K562 (cell line): ENCODE results near the gene STXBP6. TPM values are rescaled to one million over a fixed set of nuclear protein-coding genes. Genes with fewer than 3 reads are reported as not detected.

Experiments used
- ATAC-seq: fragments of 200-7000 bp; cut with Tn5 transposase; 3 replicates; pipeline ENCODE4 v1.9.1; 2020; ENCODE audit warnings: moderate library complexity
- BruUV-seq: library from RNA; stranded (reverse); fragments of 400-500 nt; replicated peaks from 2 replicates; lab custom pipeline; 2021; lab: Mats Ljungman, UMichigan
- CTCF ChIA-PET: fragments of 300-600 bp; formaldehyde crosslinking; extraction: SDS; loops from one replicate; lab custom pipeline; 2021; ENCODE audit warnings: low intra/inter-chr PET ratio; lab: Yijun Ruan, JAX
- POLR2A ChIA-PET: fragments of 300-600, 350-650 bp; sonication (Branson Sonifier 250); formaldehyde crosslinking; extraction: SDS; loops from one replicate; lab custom pipeline; 2021; ENCODE audit warnings: antibody characterized with exemption, inconsistent platforms; lab: Yijun Ruan, JAX
- DNase-seq, 4 experiments: peaks; one replicate each; pipeline versions ENCODE4 v3.0.0 to v3.0.0-alpha.2; 2011 to 2018; ENCODE audit warnings: low spot score in 3 of 4, mixed read lengths in 3 of 4; ENCODE audit errors: extremely low read depth in 1 of 4
- FAIRE-seq: peaks from 2 replicates; lab custom pipeline; 2011; peaks lifted over from hg19 to GRCh38; lab: Jason Lieb, UNC
- H2AFZ ChIP-seq: 2 replicates; pipeline ENCODE4 v1.6.0; 2011; ENCODE audit warnings: low read depth, low read length, control low read depth, inconsistent platforms
- H3K27ac ChIP-seq: fragments of 200-600 bp; 3 replicates; pipeline ENCODE4 v1.8.0; 2011; ENCODE audit warnings: low read depth, mild to moderate bottlenecking, control low read depth, inconsistent platforms, low read length, moderate library complexity, mixed read lengths; ENCODE audit errors: extremely low read depth
- H3K27me3 ChIP-seq, 2 experiments: fragments of 300-600 bp in 1 of 2; 2 replicates in 1 of 2; 3 replicates in 1 of 2; pipeline versions ENCODE4 v1.6.0 to v1.8.0; 2011; ENCODE audit warnings: inconsistent platforms in 2 of 2, low read length in 2 of 2, mild to moderate bottlenecking in 1 of 2, mixed read lengths in 1 of 2, moderate library complexity in 1 of 2; ENCODE audit not compliant: control insufficient read depth in 2 of 2, insufficient read depth in 2 of 2
- H3K36me3 ChIP-seq: fragments of 300-600 bp; 3 replicates; pipeline ENCODE4 v1.8.0; 2011; ENCODE audit warnings: mild to moderate bottlenecking, low read length, inconsistent platforms; ENCODE audit not compliant: control insufficient read depth, insufficient read depth
- H3K4me1 ChIP-seq, 2 experiments: fragments of 200-600 bp in 1 of 2; replicated peaks in 1 of 2; 2 replicates in 1 of 2; 3 replicates in 1 of 2; pipeline versions ENCODE4 v1.5.1 to v1.8.0; 2011; ENCODE audit warnings: inconsistent platforms in 2 of 2, low read length in 2 of 2, mild to moderate bottlenecking in 1 of 2, mixed read lengths in 1 of 2, moderate library complexity in 1 of 2; ENCODE audit not compliant: control insufficient read depth in 2 of 2, insufficient read depth in 2 of 2
- H3K4me2 ChIP-seq: 2 replicates; pipeline ENCODE4 v1.6.1; 2011; ENCODE audit warnings: low read length, control low read depth, inconsistent platforms, mixed read lengths; ENCODE audit not compliant: insufficient read depth
- H3K4me3 ChIP-seq: fragments of 200-600 bp; sonication (generic), shearing (Covaris generic); 2 replicates; pipeline ENCODE4 v1.5.1; 2016; ENCODE audit warnings: control low read depth, inconsistent platforms
- H3K79me2 ChIP-seq: fragments of 200-600 bp; 3 replicates; pipeline ENCODE4 v1.8.0; 2011; ENCODE audit warnings: low read length, inconsistent platforms; ENCODE audit not compliant: control insufficient read depth, insufficient read depth
- H3K9ac ChIP-seq, 2 experiments: 2 replicates each; pipeline versions ENCODE4 v1.6.0 to v1.6.1; 2011; ENCODE audit warnings: low read depth in 2 of 2, low read length in 2 of 2, control low read depth in 1 of 2, inconsistent platforms in 1 of 2, mild to moderate bottlenecking in 1 of 2, mixed read lengths in 1 of 2; ENCODE audit not compliant: insufficient read depth in 1 of 2
- H3K9me1 ChIP-seq: one replicate; pipeline ENCODE4 v1.6.0; 2011; ENCODE audit warnings: inconsistent platforms, mild to moderate bottlenecking, low read length, moderate library complexity; ENCODE audit not compliant: control insufficient read depth, insufficient read depth
- H3K9me3 ChIP-seq: replicated peaks from 2 replicates; pipeline ENCODE4 v1.5.1; 2011; ENCODE audit warnings: low read depth, low read length, inconsistent platforms; ENCODE audit not compliant: control insufficient read depth, insufficient read depth
- H4K20me1 ChIP-seq: replicated peaks from 2 replicates; pipeline ENCODE4 v1.6.1; 2011; ENCODE audit warnings: low read length, inconsistent platforms, mixed read lengths; ENCODE audit not compliant: control insufficient read depth, insufficient read depth
- DDX20 ChIP-seq: fragments of 450-650 bp; IDR thresholded peaks from 2 replicates; pipeline ENCODE4 v1.6.1; 2016; ENCODE audit warnings: missing genetic modification characterization, low read depth, mild to moderate bottlenecking, missing compliant biosample characterization, moderate library complexity
- TEAD4 ChIP-seq, 2 experiments: sonication (generic) in 1 of 2; formaldehyde crosslinking in 1 of 2; IDR thresholded peaks; 2 replicates each; pipeline versions ENCODE4 v1.6.1 to v1.8.0; 2012 to 2022; ENCODE audit warnings: borderline replicate concordance in 1 of 2, inconsistent platforms in 1 of 2, low read length in 1 of 2, mild to moderate bottlenecking in 1 of 2, missing genetic modification reagents in 1 of 2
- ZNF239 ChIP-seq: fragments of 250-450 bp; sonication (Bioruptor Pico); IDR thresholded peaks from 2 replicates; pipeline ENCODE4 v1.4.0; 2020; ENCODE audit warnings: mild to moderate bottlenecking
- WGBS: fragments of 100-300 bp; shearing (Covaris generic); methylation state at CpG from one replicate; pipeline ENCODE4 v1.1.6; 2016; ENCODE audit warnings: low coverage, mixed read lengths; ENCODE audit not compliant: insufficient coverage; ENCODE audit errors: missing lambda C conversion rate; 5-methylcytosine and 5-hydroxymethylcytosine counted together
- in situ Hi-C: fragments of 300-500 bp; cut with MboI; formaldehyde crosslinking; loops from 4 replicates; pipeline ENCODE4 v1.15.0; 2018; ENCODE audit warnings: inconsistent platforms, mixed read lengths
- intact Hi-C: fragments of 100-400 bp; cut with micrococcal nuclease; formaldehyde crosslinking; loops from 2 replicates; pipeline ENCODE4 v1.14.2; 2022
- polyA plus RNA-seq, 8 experiments: library from polyadenylated mRNA; depleted of rRNA in 4 of 8; stranded (reverse) in 5 of 8; unstranded in 3 of 8; fragments of >200 nt; fragmentation: Nextera tagmentation in 2 of 8; fragmentation: Illumina TruSeq in 1 of 8; extraction: Ambion mirVana in 2 of 8; extraction: Trizol in 1 of 8; gene quantifications; 2 replicates each; pipeline versions ENCODE4 v1.2.1 to v1.2.3, GENCODE V29; 2011 to 2014; ENCODE audit warnings: inconsistent platforms in 1 of 8, missing spikeins in 1 of 8
- total RNA-seq, 7 experiments: library from RNA; depleted of rRNA in 6 of 7; stranded (reverse); fragments of >200 nt in 6 of 7; fragmentation: Illumina TruSeq in 2 of 7; extraction: Trizol in 2 of 7; gene quantifications; 2 replicates each; pipeline versions ENCODE4 v1.2.1 to v1.2.3, GENCODE V29; 2011 to 2021; ENCODE audit warnings: low replicate concordance in 1 of 7
- TF ChIP-seq, protein P1 (sequence below): fragments of 250-450 bp; sonication (Bioruptor Pico); IDR thresholded peaks from 2 replicates; pipeline ENCODE4 v1.5.0; 2021
- TF ChIP-seq, protein P2 (sequence below): fragments of 250-450 bp; sonication (Bioruptor Pico); IDR thresholded peaks from 2 replicates; pipeline ENCODE4 v1.4.0; 2020
- TF ChIP-seq, protein P3 (sequence below): fragments of 450-650 bp; conservative IDR thresholded peaks from 2 replicates; pipeline ENCODE4 v1.6.1; 2016; ENCODE audit warnings: missing genetic modification characterization, low read depth, mild to moderate bottlenecking, control low read depth, missing compliant biosample characterization

The STXBP6 gene
- total and polyA plus RNA-seq, 9 of the 15 experiments (the other 6 are each of a cell fraction or from before 2014, with no cell fraction given), result 0.27 to 0.89 (median 0.59) TPM

DNA sequence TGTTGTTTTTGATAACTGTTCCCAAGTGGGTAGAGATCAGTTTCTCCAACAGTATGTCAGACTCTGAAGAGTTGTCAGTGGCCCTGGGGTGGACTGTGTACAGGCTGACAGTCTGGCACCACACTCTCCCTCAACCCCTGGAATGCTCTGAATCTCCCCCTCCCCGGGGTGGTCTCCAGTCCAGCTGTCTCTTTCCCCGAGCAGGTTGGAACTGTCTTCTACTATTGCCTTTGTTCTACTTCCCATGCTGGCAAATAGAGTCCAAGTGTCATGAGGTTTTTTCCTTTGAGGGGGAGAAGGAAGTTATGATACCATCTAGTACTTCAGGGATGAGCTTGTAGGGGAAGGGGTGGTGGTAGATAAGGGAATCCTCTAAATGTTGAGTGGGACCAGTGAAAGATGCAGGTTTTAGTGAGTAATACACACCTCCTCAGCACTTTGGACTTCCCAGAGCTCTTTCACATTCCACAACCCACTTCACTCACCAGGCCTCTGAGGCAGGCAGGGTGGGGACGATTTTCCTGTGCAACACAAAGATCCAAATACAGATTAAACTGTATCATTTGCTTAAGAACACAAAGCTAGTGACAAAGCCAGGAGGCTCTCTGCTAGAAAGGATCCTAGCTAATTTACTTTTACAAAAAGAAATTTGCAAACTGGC lies 245.3 kb downstream of the STXBP6 start:
- H3K36me3 ChIP-seq, result no peaks in the 10 kb centered on the region
- BruUV-seq, result no TSS peak
- H3K9me1 ChIP-seq, result no peaks in the 10 kb centered on the region
- H3K4me1 ChIP-seq, result no peaks in the 10 kb centered on the region
- in situ Hi-C loops (loop anchor here (10.0 to 25.0 kb wide), 2 partner anchors 240 to 333 kb away; no protein-coding TSS in a partner anchor), intact Hi-C loops (loop anchor here (5.0 kb wide), 1 partner anchor 348 kb away; no protein-coding TSS in a partner anchor)
- ChIA-PET POLR2A (interaction anchor here (1.6 kb wide), 1 partner anchor 16 kb away, joined by 3 read pairs; no protein-coding TSS in a partner anchor), CTCF (no interaction called here)
- H3K4me2 ChIP-seq, result no peak overlapping the region
- DNase-seq, result no peak
- 0% methylated on average over 2 of the region's 3 CpGs for WGBS
- FAIRE-seq, result no peak
- no peaks in the 10 kb centered on the region; a peak in 2 of 5 replicates for H3K27me3 ChIP-seq
- H2AFZ ChIP-seq, result no peak overlapping the region
- H3K4me3 ChIP-seq, result no peak overlapping the region
- H3K79me2 ChIP-seq, result no peaks in the 10 kb centered on the region
- no peak for ATAC-seq
- H3K9me3 ChIP-seq, result no peaks in the 10 kb centered on the region
- H4K20me1 ChIP-seq, result no peaks in the 10 kb centered on the region
- H3K27ac ChIP-seq, result no peak overlapping the region
- H3K9ac ChIP-seq, result no peak overlapping the region
- TF ChIP-seq, protein P1, sequence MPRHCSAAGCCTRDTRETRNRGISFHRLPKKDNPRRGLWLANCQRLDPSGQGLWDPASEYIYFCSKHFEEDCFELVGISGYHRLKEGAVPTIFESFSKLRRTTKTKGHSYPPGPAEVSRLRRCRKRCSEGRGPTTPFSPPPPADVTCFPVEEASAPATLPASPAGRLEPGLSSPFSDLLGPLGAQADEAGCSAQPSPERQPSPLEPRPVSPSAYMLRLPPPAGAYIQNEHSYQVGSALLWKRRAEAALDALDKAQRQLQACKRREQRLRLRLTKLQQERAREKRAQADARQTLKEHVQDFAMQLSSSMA (CRISPR knock-in tag), result no peak
- TF ChIP-seq, protein P2, sequence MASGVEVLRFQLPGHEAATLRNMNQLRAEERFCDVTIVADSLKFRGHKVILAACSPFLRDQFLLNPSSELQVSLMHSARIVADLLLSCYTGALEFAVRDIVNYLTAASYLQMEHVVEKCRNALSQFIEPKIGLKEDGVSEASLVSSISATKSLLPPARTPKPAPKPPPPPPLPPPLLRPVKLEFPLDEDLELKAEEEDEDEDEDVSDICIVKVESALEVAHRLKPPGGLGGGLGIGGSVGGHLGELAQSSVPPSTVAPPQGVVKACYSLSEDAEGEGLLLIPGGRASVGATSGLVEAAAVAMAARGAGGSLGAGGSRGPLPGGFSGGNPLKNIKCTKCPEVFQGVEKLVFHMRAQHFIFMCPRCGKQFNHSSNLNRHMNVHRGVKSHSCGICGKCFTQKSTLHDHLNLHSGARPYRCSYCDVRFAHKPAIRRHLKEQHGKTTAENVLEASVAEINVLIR (CRISPR knock-in tag), result no peak
- TF ChIP-seq TEAD4 (IDR thresholded peaks at IDR 0.05; ENCODE audit: low read length), result no peak
- TF ChIP-seq TEAD4 (CRISPR knock-in tag; IDR thresholded peaks at IDR 0.05; ENCODE audit: borderline replicate concordance), result no peak
- no peak for TF ChIP-seq DDX20 (tag)
- TF ChIP-seq, protein P3, sequence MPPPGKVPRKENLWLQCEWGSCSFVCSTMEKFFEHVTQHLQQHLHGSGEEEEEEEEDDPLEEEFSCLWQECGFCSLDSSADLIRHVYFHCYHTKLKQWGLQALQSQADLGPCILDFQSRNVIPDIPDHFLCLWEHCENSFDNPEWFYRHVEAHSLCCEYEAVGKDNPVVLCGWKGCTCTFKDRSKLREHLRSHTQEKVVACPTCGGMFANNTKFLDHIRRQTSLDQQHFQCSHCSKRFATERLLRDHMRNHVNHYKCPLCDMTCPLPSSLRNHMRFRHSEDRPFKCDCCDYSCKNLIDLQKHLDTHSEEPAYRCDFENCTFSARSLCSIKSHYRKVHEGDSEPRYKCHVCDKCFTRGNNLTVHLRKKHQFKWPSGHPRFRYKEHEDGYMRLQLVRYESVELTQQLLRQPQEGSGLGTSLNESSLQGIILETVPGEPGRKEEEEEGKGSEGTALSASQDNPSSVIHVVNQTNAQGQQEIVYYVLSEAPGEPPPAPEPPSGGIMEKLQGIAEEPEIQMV (tag), result no peak
- no peak for TF ChIP-seq ZNF239
